GM12874 (cell line): Measurements from ENCODE around the gene CUL2.

Experiments used
- CTCF ChIP-seq: IDR thresholded peaks from 2 replicates; pipeline ENCODE4 v1.5.1; 2011; ENCODE audit warnings: low read depth, mild to moderate bottlenecking, control low read depth, low read length, moderate library complexity; ENCODE audit not compliant: insufficient read depth

CUL2 gene

GRCh38 chr10:34969171-34969570 is 121.0 kb downstream of the CUL2 start:
- no peak for TF ChIP-seq CTCF

GRCh38 chr10:34967335-34967880 is 122.7 kb downstream of the CUL2 start:
- TF ChIP-seq CTCF = no peak

- TF ChIP-seq CTCF = no peak
Observed at GRCh38 chr10:34966451-34966850, 123.7 kb downstream of the CUL2 start.

- TF ChIP-seq CTCF = no peak
Observed at GRCh38 chr10:34966040-34966439, 124.1 kb downstream of the CUL2 start.

GRCh38 chr10:34964166-34964800 is 125.9 kb downstream of the CUL2 start:
- TF ChIP-seq CTCF = no peak

GRCh38 chr10:34962866-34963265 is 127.3 kb downstream of the CUL2 start:
- no peak for TF ChIP-seq CTCF

- no peak for TF ChIP-seq CTCF
Observed at GRCh38 chr10:34960983-34961382, 129.2 kb downstream of the CUL2 start.
